ENCODE data around the gene IL2RA.

The IL2RA gene

DNA sequence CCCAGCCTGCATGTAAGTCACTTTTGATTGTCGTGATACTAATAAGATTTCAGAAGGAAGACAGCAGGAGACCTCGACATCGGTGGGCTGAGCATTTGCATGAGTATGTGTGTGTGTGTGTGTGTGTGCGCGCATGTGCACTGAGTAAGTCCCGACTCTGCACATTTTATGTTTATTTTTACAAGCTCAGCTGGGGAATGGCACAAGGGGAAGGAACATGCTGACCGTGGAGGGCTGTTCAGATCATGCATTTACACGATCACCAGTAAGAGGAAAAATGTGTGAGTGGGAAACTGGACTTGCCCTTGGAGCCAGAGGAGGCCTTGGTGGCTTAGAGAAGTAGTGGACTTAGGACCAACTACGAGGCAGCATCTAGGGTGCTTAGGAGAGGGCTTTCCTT, 41.3 kb downstream of the IL2RA start:
- TF ChIP-seq PPARA (CRISPR knock-in tag; IDR thresholded peaks at IDR 0.05; ENCODE audit: borderline replicate concordance) (no peak), ESRRG (CRISPR knock-in tag; IDR thresholded peaks at IDR 0.05) (no peak), OSR1 (CRISPR knock-in tag; IDR thresholded peaks at IDR 0.05) (no peak), RARB (CRISPR knock-in tag; IDR thresholded peaks at IDR 0.05) (no peak), ZNF8 (CRISPR knock-in tag; IDR thresholded peaks at IDR 0.05) (no peak), TCF4 (CRISPR knock-in tag; IDR thresholded peaks at IDR 0.05; ENCODE audit: borderline replicate concordance) (no peak), BACH2 (CRISPR knock-in tag; IDR thresholded peaks at IDR 0.05; ENCODE audit: borderline replicate concordance) (no peak), GLIS3 (CRISPR knock-in tag; IDR thresholded peaks at IDR 0.05) (no peak), CSDC2 (CRISPR knock-in tag; IDR thresholded peaks at IDR 0.05) (no peak), ISL1 (CRISPR knock-in tag; IDR thresholded peaks at IDR 0.05) (no peak), SNAI2 (CRISPR knock-in tag; IDR thresholded peaks at IDR 0.05) (no peak), ZNF565 (CRISPR knock-in tag; conservative IDR thresholded peaks at IDR 0.05; ENCODE audit: low read depth) (no peak), ZFP3 (CRISPR knock-in tag; IDR thresholded peaks at IDR 0.05) (no peak)
- TF ChIP-seq, protein P1, sequence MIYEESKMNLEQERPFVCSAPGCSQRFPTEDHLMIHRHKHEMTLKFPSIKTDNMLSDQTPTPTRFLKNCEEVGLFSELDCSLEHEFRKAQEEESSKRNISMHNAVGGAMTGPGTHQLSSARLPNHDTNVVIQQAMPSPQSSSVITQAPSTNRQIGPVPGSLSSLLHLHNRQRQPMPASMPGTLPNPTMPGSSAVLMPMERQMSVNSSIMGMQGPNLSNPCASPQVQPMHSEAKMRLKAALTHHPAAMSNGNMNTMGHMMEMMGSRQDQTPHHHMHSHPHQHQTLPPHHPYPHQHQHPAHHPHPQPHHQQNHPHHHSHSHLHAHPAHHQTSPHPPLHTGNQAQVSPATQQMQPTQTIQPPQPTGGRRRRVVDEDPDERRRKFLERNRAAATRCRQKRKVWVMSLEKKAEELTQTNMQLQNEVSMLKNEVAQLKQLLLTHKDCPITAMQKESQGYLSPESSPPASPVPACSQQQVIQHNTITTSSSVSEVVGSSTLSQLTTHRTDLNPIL (CRISPR knock-in tag; IDR thresholded peaks at IDR 0.05; ENCODE audit: low read depth), result no peak
- TF ChIP-seq, protein P2, sequence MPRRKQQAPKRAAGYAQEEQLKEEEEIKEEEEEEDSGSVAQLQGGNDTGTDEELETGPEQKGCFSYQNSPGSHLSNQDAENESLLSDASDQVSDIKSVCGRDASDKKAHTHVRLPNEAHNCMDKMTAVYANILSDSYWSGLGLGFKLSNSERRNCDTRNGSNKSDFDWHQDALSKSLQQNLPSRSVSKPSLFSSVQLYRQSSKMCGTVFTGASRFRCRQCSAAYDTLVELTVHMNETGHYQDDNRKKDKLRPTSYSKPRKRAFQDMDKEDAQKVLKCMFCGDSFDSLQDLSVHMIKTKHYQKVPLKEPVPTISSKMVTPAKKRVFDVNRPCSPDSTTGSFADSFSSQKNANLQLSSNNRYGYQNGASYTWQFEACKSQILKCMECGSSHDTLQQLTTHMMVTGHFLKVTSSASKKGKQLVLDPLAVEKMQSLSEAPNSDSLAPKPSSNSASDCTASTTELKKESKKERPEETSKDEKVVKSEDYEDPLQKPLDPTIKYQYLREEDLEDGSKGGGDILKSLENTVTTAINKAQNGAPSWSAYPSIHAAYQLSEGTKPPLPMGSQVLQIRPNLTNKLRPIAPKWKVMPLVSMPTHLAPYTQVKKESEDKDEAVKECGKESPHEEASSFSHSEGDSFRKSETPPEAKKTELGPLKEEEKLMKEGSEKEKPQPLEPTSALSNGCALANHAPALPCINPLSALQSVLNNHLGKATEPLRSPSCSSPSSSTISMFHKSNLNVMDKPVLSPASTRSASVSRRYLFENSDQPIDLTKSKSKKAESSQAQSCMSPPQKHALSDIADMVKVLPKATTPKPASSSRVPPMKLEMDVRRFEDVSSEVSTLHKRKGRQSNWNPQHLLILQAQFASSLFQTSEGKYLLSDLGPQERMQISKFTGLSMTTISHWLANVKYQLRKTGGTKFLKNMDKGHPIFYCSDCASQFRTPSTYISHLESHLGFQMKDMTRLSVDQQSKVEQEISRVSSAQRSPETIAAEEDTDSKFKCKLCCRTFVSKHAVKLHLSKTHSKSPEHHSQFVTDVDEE (CRISPR knock-in tag; IDR thresholded peaks at IDR 0.05), result no peak
- TF ChIP-seq, protein P3, sequence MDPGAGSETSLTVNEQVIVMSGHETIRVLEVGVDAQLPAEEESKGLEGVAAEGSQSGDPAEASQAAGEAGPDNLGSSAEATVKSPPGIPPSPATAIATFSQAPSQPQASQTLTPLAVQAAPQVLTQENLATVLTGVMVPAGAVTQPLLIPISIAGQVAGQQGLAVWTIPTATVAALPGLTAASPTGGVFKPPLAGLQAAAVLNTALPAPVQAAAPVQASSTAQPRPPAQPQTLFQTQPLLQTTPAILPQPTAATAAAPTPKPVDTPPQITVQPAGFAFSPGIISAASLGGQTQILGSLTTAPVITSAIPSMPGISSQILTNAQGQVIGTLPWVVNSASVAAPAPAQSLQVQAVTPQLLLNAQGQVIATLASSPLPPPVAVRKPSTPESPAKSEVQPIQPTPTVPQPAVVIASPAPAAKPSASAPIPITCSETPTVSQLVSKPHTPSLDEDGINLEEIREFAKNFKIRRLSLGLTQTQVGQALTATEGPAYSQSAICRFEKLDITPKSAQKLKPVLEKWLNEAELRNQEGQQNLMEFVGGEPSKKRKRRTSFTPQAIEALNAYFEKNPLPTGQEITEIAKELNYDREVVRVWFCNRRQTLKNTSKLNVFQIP (CRISPR knock-in tag; IDR thresholded peaks at IDR 0.05; ENCODE audit: borderline replicate concordance, low read depth), result no peak
- TF ChIP-seq, protein P4, sequence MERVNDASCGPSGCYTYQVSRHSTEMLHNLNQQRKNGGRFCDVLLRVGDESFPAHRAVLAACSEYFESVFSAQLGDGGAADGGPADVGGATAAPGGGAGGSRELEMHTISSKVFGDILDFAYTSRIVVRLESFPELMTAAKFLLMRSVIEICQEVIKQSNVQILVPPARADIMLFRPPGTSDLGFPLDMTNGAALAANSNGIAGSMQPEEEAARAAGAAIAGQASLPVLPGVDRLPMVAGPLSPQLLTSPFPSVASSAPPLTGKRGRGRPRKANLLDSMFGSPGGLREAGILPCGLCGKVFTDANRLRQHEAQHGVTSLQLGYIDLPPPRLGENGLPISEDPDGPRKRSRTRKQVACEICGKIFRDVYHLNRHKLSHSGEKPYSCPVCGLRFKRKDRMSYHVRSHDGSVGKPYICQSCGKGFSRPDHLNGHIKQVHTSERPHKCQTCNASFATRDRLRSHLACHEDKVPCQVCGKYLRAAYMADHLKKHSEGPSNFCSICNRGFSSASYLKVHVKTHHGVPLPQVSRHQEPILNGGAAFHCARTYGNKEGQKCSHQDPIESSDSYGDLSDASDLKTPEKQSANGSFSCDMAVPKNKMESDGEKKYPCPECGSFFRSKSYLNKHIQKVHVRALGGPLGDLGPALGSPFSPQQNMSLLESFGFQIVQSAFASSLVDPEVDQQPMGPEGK (CRISPR knock-in tag; IDR thresholded peaks at IDR 0.05; ENCODE audit: borderline replicate concordance), result no peak
- no peak for ATAC-seq

DNA sequence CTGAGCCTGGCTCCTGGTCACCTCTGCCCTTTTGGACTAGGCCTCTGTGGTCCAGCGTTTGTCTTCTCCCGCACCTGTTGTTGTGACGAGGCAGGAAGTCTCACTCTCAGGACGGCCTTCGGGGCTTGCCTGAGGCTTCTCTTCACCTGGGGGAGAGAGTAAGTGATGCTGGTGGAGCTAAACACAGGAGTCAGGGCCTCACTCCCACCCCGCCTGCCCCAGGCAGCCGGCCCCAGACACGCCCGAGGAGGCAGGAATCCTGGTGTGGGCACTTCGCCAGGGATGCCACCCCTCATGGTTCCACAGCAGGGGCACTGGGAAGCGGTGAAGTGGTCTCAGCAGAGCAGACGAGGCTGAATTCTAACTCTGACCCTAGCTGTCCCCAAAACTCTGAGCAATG, 42.4 kb downstream of the IL2RA start:
- no peak for ATAC-seq

More for the DNA sequence above, 42.4 kb downstream of the IL2RA start:
- TF ChIP-seq ZNF565 (CRISPR knock-in tag; conservative IDR thresholded peaks at IDR 0.05; ENCODE audit: low read depth) (no peak), BACH2 (CRISPR knock-in tag; IDR thresholded peaks at IDR 0.05; ENCODE audit: borderline replicate concordance) (no peak), GLIS3 (CRISPR knock-in tag; IDR thresholded peaks at IDR 0.05) (no peak)
- TF ChIP-seq, protein P3 (CRISPR knock-in tag; IDR thresholded peaks at IDR 0.05; ENCODE audit: borderline replicate concordance, low read depth), result no peak
- TF ChIP-seq, protein P5, sequence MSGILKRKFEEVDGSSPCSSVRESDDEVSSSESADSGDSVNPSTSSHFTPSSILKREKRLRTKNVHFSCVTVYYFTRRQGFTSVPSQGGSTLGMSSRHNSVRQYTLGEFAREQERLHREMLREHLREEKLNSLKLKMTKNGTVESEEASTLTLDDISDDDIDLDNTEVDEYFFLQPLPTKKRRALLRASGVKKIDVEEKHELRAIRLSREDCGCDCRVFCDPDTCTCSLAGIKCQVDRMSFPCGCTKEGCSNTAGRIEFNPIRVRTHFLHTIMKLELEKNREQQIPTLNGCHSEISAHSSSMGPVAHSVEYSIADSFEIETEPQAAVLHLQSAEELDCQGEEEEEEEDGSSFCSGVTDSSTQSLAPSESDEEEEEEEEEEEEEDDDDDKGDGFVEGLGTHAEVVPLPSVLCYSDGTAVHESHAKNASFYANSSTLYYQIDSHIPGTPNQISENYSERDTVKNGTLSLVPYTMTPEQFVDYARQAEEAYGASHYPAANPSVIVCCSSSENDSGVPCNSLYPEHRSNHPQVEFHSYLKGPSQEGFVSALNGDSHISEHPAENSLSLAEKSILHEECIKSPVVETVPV (CRISPR knock-in tag; IDR thresholded peaks at IDR 0.05), result no peak
- TF ChIP-seq, protein P2 (CRISPR knock-in tag; IDR thresholded peaks at IDR 0.05), result no peak

Measured in SK-N-SH treated with all-trans-retinoic acid at 6 μM for 48 hours (cell line).